Measurements from ENCODE around the gene ARHGEF17. TPM values are rescaled to one million over a fixed set of nuclear protein-coding genes. Genes with fewer than 3 reads are reported as not detected.

ARHGEF17 gene
- total and polyA plus RNA-seq, 2 experiments from 2014 or later, result 30.2 to 35.6 TPM

DNA sequence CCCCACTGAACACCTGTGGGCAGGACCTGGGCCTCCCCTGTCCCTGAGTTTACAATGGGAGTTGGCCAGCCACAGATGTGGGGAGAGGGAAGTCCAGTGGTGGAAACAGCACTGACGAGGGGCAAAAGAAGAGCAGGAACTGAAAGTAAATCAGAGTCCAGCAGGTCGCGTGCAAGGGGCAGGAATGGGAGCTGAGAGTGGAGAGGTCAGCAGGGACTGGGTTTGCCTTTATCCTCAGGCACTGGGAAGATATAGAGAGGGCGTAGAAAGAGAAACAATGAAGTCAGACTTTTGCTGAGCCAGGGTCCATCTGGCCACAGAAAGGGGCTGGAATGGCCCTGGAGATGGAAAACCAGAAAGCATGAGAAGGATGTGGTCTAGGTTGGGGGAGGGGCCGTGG, 27.4 kb upstream of the ARHGEF17 start:
- no peak overlapping the region for H3K4me3 ChIP-seq
- H2AFZ ChIP-seq, result no peak overlapping the region
- H3K79me2 ChIP-seq, result no peaks in the 10 kb centered on the region
- 72% methylated on average over 5 of the region's 5 CpGs for WGBS (ENCODE audit: low lambda C conversion rate, missing lambda C conversion rate)
- TF ChIP-seq EZH2 (IDR thresholded peaks at IDR 0.05; ENCODE audit: borderline replicate concordance), result no peak
- TF ChIP-seq EZH2phosphoT487 (IDR thresholded peaks at IDR 0.05; ENCODE audit: low read depth, severe bottlenecking, unreplicated experiment), result no peak
- TF ChIP-seq, protein P1, sequence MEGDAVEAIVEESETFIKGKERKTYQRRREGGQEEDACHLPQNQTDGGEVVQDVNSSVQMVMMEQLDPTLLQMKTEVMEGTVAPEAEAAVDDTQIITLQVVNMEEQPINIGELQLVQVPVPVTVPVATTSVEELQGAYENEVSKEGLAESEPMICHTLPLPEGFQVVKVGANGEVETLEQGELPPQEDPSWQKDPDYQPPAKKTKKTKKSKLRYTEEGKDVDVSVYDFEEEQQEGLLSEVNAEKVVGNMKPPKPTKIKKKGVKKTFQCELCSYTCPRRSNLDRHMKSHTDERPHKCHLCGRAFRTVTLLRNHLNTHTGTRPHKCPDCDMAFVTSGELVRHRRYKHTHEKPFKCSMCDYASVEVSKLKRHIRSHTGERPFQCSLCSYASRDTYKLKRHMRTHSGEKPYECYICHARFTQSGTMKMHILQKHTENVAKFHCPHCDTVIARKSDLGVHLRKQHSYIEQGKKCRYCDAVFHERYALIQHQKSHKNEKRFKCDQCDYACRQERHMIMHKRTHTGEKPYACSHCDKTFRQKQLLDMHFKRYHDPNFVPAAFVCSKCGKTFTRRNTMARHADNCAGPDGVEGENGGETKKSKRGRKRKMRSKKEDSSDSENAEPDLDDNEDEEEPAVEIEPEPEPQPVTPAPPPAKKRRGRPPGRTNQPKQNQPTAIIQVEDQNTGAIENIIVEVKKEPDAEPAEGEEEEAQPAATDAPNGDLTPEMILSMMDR (IDR thresholded peaks at IDR 0.05; ENCODE audit: poor library complexity), result no peak
- H3K27ac ChIP-seq, result no peak overlapping the region
- H4K20me1 ChIP-seq (ENCODE audit: insufficient read depth, poor library complexity, severe bottlenecking), result no peaks in the 10 kb centered on the region
- H3K4me2 ChIP-seq, result no peak overlapping the region
- DNase-seq (ENCODE audit: low spot score), result no peak
- H3K9me3 ChIP-seq (ENCODE audit: low read depth), result no peaks in the 10 kb centered on the region
- no peaks in the 10 kb centered on the region for H3K9me2 ChIP-seq (replicated peaks; ENCODE audit: insufficient read depth)
- no peaks in the 10 kb centered on the region for H3K27me3 ChIP-seq
- H3K36me3 ChIP-seq (replicated peaks; ENCODE audit: insufficient read depth, low read depth), result no peaks in the 10 kb centered on the region
- no peaks in the 10 kb centered on the region for H3K4me1 ChIP-seq (ENCODE audit: insufficient read depth)

DNA sequence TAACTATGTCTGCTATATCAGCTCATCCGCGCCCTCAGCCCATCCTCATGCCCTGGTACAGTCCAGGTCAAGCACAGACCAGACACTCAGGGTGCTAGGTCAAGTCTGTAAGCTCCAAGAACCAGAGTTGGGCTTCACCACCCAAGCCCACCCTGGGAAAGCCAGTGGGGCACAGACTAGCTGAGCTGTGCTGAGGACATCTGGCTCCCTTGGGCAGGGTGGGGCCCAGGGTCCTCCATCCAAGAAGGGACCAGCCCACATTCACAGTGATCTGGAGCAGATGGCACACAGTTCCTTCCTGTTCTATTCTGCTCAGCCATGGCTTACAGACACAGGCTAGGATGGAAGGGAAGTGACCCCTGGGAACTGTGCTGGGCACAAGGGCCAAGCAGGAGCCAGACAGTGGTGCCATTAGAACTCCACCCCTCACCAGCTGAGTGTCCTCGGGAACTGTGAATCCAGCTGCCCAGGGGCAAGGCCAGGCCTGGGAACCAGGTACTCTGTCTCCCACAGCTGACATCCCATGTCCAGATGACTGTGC, 26.8 kb upstream of the ARHGEF17 start:
- no peak for TF ChIP-seq EZH2 (IDR thresholded peaks at IDR 0.05; ENCODE audit: borderline replicate concordance)
- no peak overlapping the region for H3K4me2 ChIP-seq
- 95% methylated on average over 3 of the region's 3 CpGs for WGBS (ENCODE audit: low lambda C conversion rate, missing lambda C conversion rate)
- H3K27ac ChIP-seq, result no peak overlapping the region
- no peak for DNase-seq (ENCODE audit: low spot score)
- H3K36me3 ChIP-seq (replicated peaks; ENCODE audit: insufficient read depth, low read depth), result no peaks in the 10 kb centered on the region
- no peaks in the 10 kb centered on the region for H3K79me2 ChIP-seq
- no peaks in the 10 kb centered on the region for H3K9me3 ChIP-seq (ENCODE audit: low read depth)
- H3K27me3 ChIP-seq, result no peaks in the 10 kb centered on the region
- H3K4me1 ChIP-seq (ENCODE audit: insufficient read depth), result no peaks in the 10 kb centered on the region
- no peaks in the 10 kb centered on the region for H3K9me2 ChIP-seq (replicated peaks; ENCODE audit: insufficient read depth)
- H4K20me1 ChIP-seq (ENCODE audit: insufficient read depth, poor library complexity, severe bottlenecking), result no peaks in the 10 kb centered on the region
- H2AFZ ChIP-seq, result no peak overlapping the region
- no peak overlapping the region for H3K4me3 ChIP-seq

DNA sequence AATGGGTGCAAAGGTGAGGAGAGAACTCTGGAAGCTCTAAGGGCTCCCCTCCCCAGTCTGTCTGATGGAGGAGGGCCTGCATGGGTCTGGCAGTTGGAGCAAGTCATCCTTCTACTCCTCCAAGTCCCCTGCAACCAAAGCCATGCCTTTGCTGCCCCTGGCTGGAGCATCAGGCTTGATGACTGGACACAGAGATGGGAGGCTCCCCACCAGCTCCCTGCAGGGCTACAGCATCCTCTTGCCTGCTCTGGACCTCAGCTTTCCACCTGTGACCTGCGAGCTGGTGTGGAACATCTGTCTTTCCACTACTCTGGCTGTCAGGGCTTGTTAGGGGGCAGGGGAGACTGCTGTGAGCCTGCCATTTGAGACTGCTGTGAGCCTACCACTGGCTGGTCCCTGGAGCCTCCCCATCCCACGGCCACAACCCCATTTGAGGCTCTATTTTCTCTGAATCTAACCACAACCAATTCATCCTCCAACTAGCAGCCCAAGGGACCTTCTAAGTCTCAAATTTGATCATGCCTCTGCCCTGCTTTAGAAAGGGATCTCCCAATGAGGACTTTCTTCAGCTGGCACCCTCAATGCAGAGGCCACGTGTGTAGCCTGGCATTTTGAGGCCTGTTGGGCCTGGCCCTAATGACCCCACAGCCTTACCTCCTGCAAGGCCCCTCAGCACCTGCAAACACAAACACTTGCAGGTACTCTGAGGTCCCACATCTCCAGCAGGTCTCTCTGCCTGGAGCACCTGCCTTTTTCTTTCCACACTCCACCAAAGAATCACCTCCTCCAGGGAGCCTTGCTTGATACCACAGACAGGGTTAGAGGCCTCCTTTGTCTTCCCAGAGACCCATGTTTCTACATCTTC, 26.0 kb upstream of the ARHGEF17 start:
- H3K4me2 ChIP-seq, result no peak overlapping the region

More for the DNA sequence above, 26.0 kb upstream of the ARHGEF17 start:
- no peaks in the 10 kb centered on the region for H3K9me3 ChIP-seq (ENCODE audit: low read depth)
- WGBS (ENCODE audit: low lambda C conversion rate, missing lambda C conversion rate), result 92% methylated on average over 3 of the region's 3 CpGs
- no peak for DNase-seq (ENCODE audit: low spot score)
- H3K36me3 ChIP-seq (replicated peaks; ENCODE audit: insufficient read depth, low read depth), result no peaks in the 10 kb centered on the region
- H4K20me1 ChIP-seq (ENCODE audit: insufficient read depth, poor library complexity, severe bottlenecking), result no peaks in the 10 kb centered on the region
- H3K4me1 ChIP-seq (ENCODE audit: insufficient read depth), result no peaks in the 10 kb centered on the region
- no peaks in the 10 kb centered on the region for H3K27me3 ChIP-seq
- no peaks in the 10 kb centered on the region for H3K9me2 ChIP-seq (replicated peaks; ENCODE audit: insufficient read depth)
- no peaks in the 10 kb centered on the region for H3K79me2 ChIP-seq
- TF ChIP-seq EZH2phosphoT487 (IDR thresholded peaks at IDR 0.05; ENCODE audit: low read depth, severe bottlenecking, unreplicated experiment) (no peak), EZH2 (IDR thresholded peaks at IDR 0.05; ENCODE audit: borderline replicate concordance) (no peak)
- TF ChIP-seq, protein P1 (IDR thresholded peaks at IDR 0.05; ENCODE audit: poor library complexity), result no peak
- H3K27ac ChIP-seq, result no peak overlapping the region
- no peak overlapping the region for H2AFZ ChIP-seq
- no peak overlapping the region for H3K4me3 ChIP-seq
